Thoracic aorta (tissue), 2 donors: Measurements from ENCODE around the gene SLC44A1. TPM values are rescaled to one million over a fixed set of nuclear protein-coding genes. Genes with fewer than 3 reads are reported as not detected.

Experiments used
- ATAC-seq: fragments of 150-250 bp; one replicate; pipeline ENCODE4 v1.8.0; 2017; ENCODE audit warnings: low read depth; ENCODE audit not compliant: insufficient number of reproducible peaks, low FRiP score
- DNase-seq: peaks from one replicate; pipeline ENCODE4 v3.0.0-alpha.2; 2020; ENCODE audit warnings: low spot score
- H3K27ac ChIP-seq, 2 donors: fragments of 200-600 bp; sonication (generic); 1 replicate in 1 of 2; 2 replicates in 1 of 2; pipeline ENCODE4 v1.5.1; 2016; ENCODE audit warnings: mild to moderate bottlenecking in 2 of 2, moderate library complexity in 2 of 2
- H3K27me3 ChIP-seq: fragments of 200-600 bp; sonication (generic); replicated peaks from 2 replicates; pipeline ENCODE4 v1.6.0; 2016; ENCODE audit warnings: mild to moderate bottlenecking; ENCODE audit not compliant: insufficient read depth
- H3K36me3 ChIP-seq: fragments of 200-600 bp; sonication (generic); one replicate; pipeline ENCODE4 v1.5.1; 2016
- H3K4me1 ChIP-seq, 2 donors: fragments of 200-600 bp; sonication (generic); 1 replicate in 1 of 2; 2 replicates in 1 of 2; pipeline versions ENCODE4 v1.5.1 to v1.6.0; 2016; ENCODE audit warnings: low read depth in 2 of 2, mild to moderate bottlenecking in 1 of 2; ENCODE audit not compliant: control insufficient read depth in 1 of 2
- H3K4me3 ChIP-seq: fragments of 200-600 bp; sonication (generic); 2 replicates; pipeline ENCODE4 v1.5.1; 2016; ENCODE audit warnings: mild to moderate bottlenecking
- H3K9me3 ChIP-seq: fragments of 200-600 bp; sonication (generic); 2 replicates; pipeline ENCODE4 v1.5.1; 2016
- CTCF ChIP-seq: fragments of 200-600 bp; sonication (generic); IDR thresholded peaks from one replicate; pipeline ENCODE4 v1.5.1; 2019; ENCODE audit warnings: antibody characterized with exemption
- total RNA-seq, 2 donors: library from RNA; depleted of rRNA; stranded (reverse); fragments of >200 nt; gene quantifications; one replicate each; pipeline versions ENCODE4 v1.1.0 to v1.2.3, GENCODE V29; 2016

Gene SLC44A1
- total RNA-seq, 2 donors from 2014 or later: 33.9 to 58.8 TPM

GRCh38 chr9:105452185-105452584, 207.7 kb downstream of the SLC44A1 start:
- H3K4me3 ChIP-seq: no peak overlapping the region
- no peak for TF ChIP-seq CTCF
- no peaks in the 10 kb centered on the region for H3K36me3 ChIP-seq
- no peaks in the 10 kb centered on the region for H3K27me3 ChIP-seq
- no peaks in the 10 kb centered on the region for H3K9me3 ChIP-seq
- no peak for DNase-seq
- no peak for ATAC-seq
- H3K4me1 ChIP-seq: peaks cover 6 to 32% of the 10 kb centered on the region in 2 donors
- no peak overlapping the region for H3K27ac ChIP-seq

- no peak overlapping the region for H3K27ac ChIP-seq
- TF ChIP-seq CTCF: no peak
- H3K36me3 ChIP-seq: no peaks in the 10 kb centered on the region
- peak; percentile 12 for ATAC-seq
- no peak overlapping the region for H3K4me3 ChIP-seq
- DNase-seq: no peak
- no peaks in the 10 kb centered on the region for H3K9me3 ChIP-seq
- H3K27me3 ChIP-seq: no peaks in the 10 kb centered on the region
- peaks cover 0 to 39% of the 10 kb centered on the region in 2 donors for H3K4me1 ChIP-seq
Observed at GRCh38 chr9:105455836-105456475, 211.5 kb downstream of the SLC44A1 start.

GRCh38 chr9:105457560-105458294, 213.3 kb downstream of the SLC44A1 start:
- H3K4me3 ChIP-seq: peak overlapping the region; percentile 44
- H3K4me1 ChIP-seq: peaks cover 0 to 39% of the 10 kb centered on the region in 2 donors
- no peak for DNase-seq
- peak overlapping the region in 1 of 2 donors; percentile 37 for H3K27ac ChIP-seq
- TF ChIP-seq CTCF: no peak
- H3K27me3 ChIP-seq: no peaks in the 10 kb centered on the region
- H3K36me3 ChIP-seq: no peaks in the 10 kb centered on the region
- no peaks in the 10 kb centered on the region for H3K9me3 ChIP-seq
- no peak for ATAC-seq

GRCh38 chr9:105458404-105458803, 214.0 kb downstream of the SLC44A1 start:
- no peak for ATAC-seq
- no peaks in the 10 kb centered on the region for H3K9me3 ChIP-seq
- H3K4me3 ChIP-seq: no peak overlapping the region
- H3K36me3 ChIP-seq: no peaks in the 10 kb centered on the region
- DNase-seq: no peak
- peak overlapping the region in 1 of 2 donors; percentile 37 for H3K27ac ChIP-seq
- no peak for TF ChIP-seq CTCF
- peaks cover 0 to 39% of the 10 kb centered on the region in 2 donors for H3K4me1 ChIP-seq
- no peaks in the 10 kb centered on the region for H3K27me3 ChIP-seq

GRCh38 chr9:105459336-105459735, 214.9 kb downstream of the SLC44A1 start:
- no peaks in the 10 kb centered on the region for H3K27me3 ChIP-seq
- no peak overlapping the region for H3K27ac ChIP-seq
- no peak overlapping the region for H3K4me3 ChIP-seq
- no peak for TF ChIP-seq CTCF
- H3K9me3 ChIP-seq: no peaks in the 10 kb centered on the region
- DNase-seq (no peak), ATAC-seq (no peak)
- H3K36me3 ChIP-seq: no peaks in the 10 kb centered on the region
- H3K4me1 ChIP-seq: peaks cover 0 to 39% of the 10 kb centered on the region in 2 donors
